ENCODE data around the gene ABAT.
"Not testable (repeated sequence)": the region's sequence is repeated elsewhere in the genome, so short reads cannot be mapped to it uniquely, and the experiment has no call there.

The ABAT gene

GRCh38 chr16:8682551-8683259 is 8.3 kb downstream of the ABAT start:
- DNase-seq (ENCODE audit: low spot score): no peak

- no peak for DNase-seq (ENCODE audit: low spot score)
Observed at GRCh38 chr16:8683640-8684039, 9.2 kb downstream of the ABAT start.

- DNase-seq (ENCODE audit: low spot score): no peak
Observed at GRCh38 chr16:8685617-8686016, 11.2 kb downstream of the ABAT start.

GRCh38 chr16:8686031-8686621 is 11.7 kb downstream of the ABAT start:
- peak; percentile 73 for DNase-seq (ENCODE audit: low spot score)

- no peak for DNase-seq (ENCODE audit: low spot score)
Observed at GRCh38 chr16:8686879-8687278, 12.5 kb downstream of the ABAT start.

GRCh38 chr16:8689686-8690085 is 15.3 kb downstream of the ABAT start:
- no peak for DNase-seq (ENCODE audit: low spot score)

GRCh38 chr16:8691728-8692127 is 17.3 kb downstream of the ABAT start:
- no peak for DNase-seq (ENCODE audit: low spot score)

- no peak for DNase-seq (ENCODE audit: low spot score)
Observed at GRCh38 chr16:8694795-8695728, 20.6 kb downstream of the ABAT start.

GRCh38 chr16:8696880-8697279 is 22.5 kb downstream of the ABAT start:
- DNase-seq (ENCODE audit: low spot score): no peak

GRCh38 chr16:8697965-8698364 is 23.5 kb downstream of the ABAT start:
- DNase-seq (ENCODE audit: low spot score): no peak

GRCh38 chr16:8703693-8704092 is 29.3 kb downstream of the ABAT start:
- DNase-seq (ENCODE audit: low spot score): no peak

GRCh38 chr16:8704098-8704497 is 29.7 kb downstream of the ABAT start:
- no peak for DNase-seq (ENCODE audit: low spot score)

- not testable (repeated sequence) for DNase-seq (ENCODE audit: low spot score)
Observed at GRCh38 chr16:8705100-8705822, 30.8 kb downstream of the ABAT start.

- no peak for DNase-seq (ENCODE audit: low spot score)
Observed at GRCh38 chr16:8708536-8708935, 34.1 kb downstream of the ABAT start.

- DNase-seq (ENCODE audit: low spot score): peak; percentile 85
Observed at GRCh38 chr16:8712589-8713361, 38.4 kb downstream of the ABAT start.

- DNase-seq (ENCODE audit: low spot score): peak; percentile 34
Observed at GRCh38 chr16:8713635-8714172, 39.3 kb downstream of the ABAT start.

- peak; percentile 30 for DNase-seq (ENCODE audit: low spot score)
Observed at GRCh38 chr16:8714174-8714573, 39.8 kb downstream of the ABAT start.

- no peak for DNase-seq (ENCODE audit: low spot score)
Observed at GRCh38 chr16:8714807-8715206, 40.4 kb downstream of the ABAT start.

- no peak for DNase-seq (ENCODE audit: low spot score)
Observed at GRCh38 chr16:8716052-8716451, 41.6 kb downstream of the ABAT start.

GRCh38 chr16:8716592-8716991 is 42.2 kb downstream of the ABAT start:
- DNase-seq (ENCODE audit: low spot score): no peak

- DNase-seq (ENCODE audit: low spot score): no peak
Observed at GRCh38 chr16:8717469-8717868, 43.1 kb downstream of the ABAT start.
